ENCODE results near the gene MYL10. TPM values are rescaled to one million over a fixed set of nuclear protein-coding genes. Genes with fewer than 3 reads are reported as not detected.

Gene MYL10
- total RNA-seq, 1 experiment from 2014 or later: not detected

DNA sequence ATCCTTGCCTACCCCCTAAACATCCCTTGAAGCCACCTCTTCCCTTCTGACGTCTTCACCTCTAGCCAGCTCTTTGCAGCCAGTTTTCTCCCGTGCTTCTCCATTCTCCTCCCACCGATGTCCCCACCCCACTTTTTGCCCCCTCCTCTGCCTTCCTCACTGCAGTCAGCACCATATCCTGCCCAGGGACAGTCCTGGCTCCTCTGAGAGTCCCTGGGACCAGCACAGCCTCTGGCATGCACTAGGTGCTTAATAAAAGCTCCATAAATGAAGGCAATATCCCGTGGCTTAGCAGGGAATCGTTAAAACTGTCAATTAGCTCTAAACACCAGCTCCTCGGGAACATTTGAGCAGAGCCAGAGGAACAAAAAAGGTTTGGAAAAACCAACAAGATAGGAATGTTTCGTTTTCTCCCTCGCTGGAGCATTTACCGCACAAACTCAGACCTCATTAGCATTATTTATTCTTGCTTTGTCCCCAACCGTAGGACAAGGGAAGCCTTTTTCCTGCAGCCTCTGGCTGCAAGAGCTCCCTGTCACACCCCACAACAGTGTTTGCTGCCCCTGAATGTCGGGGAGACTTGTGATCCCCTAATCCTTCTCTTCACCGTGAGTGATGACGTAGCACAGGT, 16.1 kb downstream of the MYL10 start (continued):
- no peak for TF ChIP-seq REST (IDR thresholded peaks at IDR 0.05; ENCODE audit: low read depth)
- TF ChIP-seq RAD21 (IDR thresholded peaks at IDR 0.05; ENCODE audit: low read depth): no peak
- TF ChIP-seq SIN3A (IDR thresholded peaks at IDR 0.05; ENCODE audit: low read depth): no peak
- TF ChIP-seq ZNF274 (IDR thresholded peaks at IDR 0.05; ENCODE audit: low read depth, low read length): no peak

DNA sequence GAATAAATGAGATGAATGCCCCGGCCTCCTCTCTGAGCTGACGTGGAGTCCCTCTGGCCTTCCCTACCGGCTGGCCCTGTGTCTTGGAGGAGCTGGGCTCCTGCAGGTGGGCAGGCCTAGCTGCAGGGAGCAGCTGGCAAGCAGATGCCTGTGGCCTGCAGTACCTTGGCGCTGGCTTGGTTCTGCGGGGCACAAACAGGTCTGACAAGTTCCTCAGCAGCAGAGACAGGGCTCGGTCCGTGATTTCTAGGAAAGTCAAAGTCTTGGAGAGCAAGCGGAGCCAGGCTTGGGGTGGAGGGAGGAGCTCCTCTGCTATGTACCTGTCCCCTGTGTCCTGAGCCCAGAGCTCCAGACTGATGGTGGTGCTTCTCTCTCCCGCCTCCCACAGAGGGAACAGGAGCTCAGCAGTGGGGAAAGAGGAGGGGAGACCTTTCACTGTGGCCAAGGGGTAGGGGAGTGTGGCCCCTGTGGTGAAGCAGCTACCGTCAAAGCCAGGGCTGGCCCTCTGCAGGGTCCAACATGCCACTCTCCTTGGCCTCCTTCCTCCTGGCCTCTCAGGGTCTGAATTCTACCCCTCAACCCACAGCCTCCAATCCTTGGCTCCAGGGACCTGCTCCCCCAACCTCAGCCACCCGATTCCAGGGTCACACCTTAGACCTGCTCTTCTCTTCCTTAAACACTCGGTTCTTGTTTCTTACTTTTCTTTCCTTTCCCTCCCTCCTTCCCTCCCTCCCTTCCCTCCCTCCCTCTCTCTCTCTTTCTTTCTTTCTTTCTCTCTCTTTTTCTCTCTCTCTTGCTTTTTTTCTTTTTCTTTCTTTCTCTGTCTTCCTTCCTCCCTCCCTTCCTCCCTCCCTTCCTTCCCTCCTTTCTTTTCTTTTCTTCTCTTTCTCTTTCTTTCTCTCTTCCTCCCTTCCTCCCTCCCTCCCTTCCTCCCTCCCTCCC, 20.1 kb downstream of the MYL10 start:
- peak; percentile 85 for ATAC-seq
- no peak overlapping the region for H2AFZ ChIP-seq (ENCODE audit: low read depth, low read length, poor library complexity, severe bottlenecking)
- no TSS peak for BruUV-seq (replicated peaks)
- no peaks in the 10 kb centered on the region for H3K27me3 ChIP-seq (ENCODE audit: insufficient read depth, low read length)
- H3K27ac ChIP-seq (ENCODE audit: low read depth, low read length): no peak overlapping the region
- POLR2A ChIA-PET: interaction anchor here (0.5 kb wide), 1 partner anchor 190 kb away, joined by 3 read pairs; no protein-coding TSS in a partner anchor
- intact Hi-C loops (cut with micrococcal nuclease): no loop called here
- peak overlapping the region; percentile 46 for H3K4me2 ChIP-seq (ENCODE audit: low read length)
- no peak overlapping the region for H3K4me3 ChIP-seq (replicated peaks in 1 of 2; ENCODE audit: low read depth in 1 of 2, low read length in 2 of 2)
- H4K20me1 ChIP-seq (ENCODE audit: insufficient read depth): no peaks in the 10 kb centered on the region
- no peaks in the 10 kb centered on the region for H3K9me2 ChIP-seq (ENCODE audit: insufficient read depth)
- no peaks in the 10 kb centered on the region for H3K9me3 ChIP-seq (ENCODE audit: control insufficient read depth in 1 of 2, insufficient read depth in 1 of 2, low read depth in 1 of 2, low read length in 2 of 2)
- H3K79me2 ChIP-seq (ENCODE audit: insufficient read depth, low read length): no peaks in the 10 kb centered on the region
- H3K36me3 ChIP-seq (ENCODE audit: control insufficient read depth in 1 of 2, insufficient read depth in 2 of 2, low read length in 2 of 2): no peaks in the 10 kb centered on the region
- no peak for DNase-seq (ENCODE audit: low read depth, low spot score)
- CTCF ChIA-PET: interaction anchor here (0.8 to 1.9 kb wide), 2 partner anchors 9 to 665 kb away, joined by 3 to 8 read pairs; no protein-coding TSS in a partner anchor
- RAD21 ChIA-PET (ENCODE audit: low non-redundant PET in 1 of 2, low total read pairs in 2 of 2, uncharacterized antibody in 2 of 2, unreplicated experiment in 2 of 2): no interaction called here
- peaks cover 10 to 11% of the 10 kb centered on the region in 2 experiments; a peak in 3 of 4 replicates for H3K4me1 ChIP-seq (ENCODE audit: control insufficient read depth in 1 of 2, insufficient read depth in 2 of 2, low read length in 2 of 2)
- no peak overlapping the region for H3K9ac ChIP-seq (ENCODE audit: low read length)
- TF ChIP-seq ELF1 (IDR thresholded peaks at IDR 0.05; ENCODE audit: borderline replicate concordance, low read depth) (no peak), SIN3A (IDR thresholded peaks at IDR 0.05; ENCODE audit: low read depth) (no peak), CBX3 (IDR thresholded peaks at IDR 0.05; ENCODE audit: low read depth) (0 out of 2 replicates have a peak, but pooled peaks have one; percentile 22)
